Subcutaneous adipose tissue (tissue), 4 donors: ENCODE results near the gene DAP3. TPM values are rescaled to one million over a fixed set of nuclear protein-coding genes. Genes with fewer than 3 reads are reported as not detected.

Experiments
- CTCF ChIP-seq: fragments of 450-650 bp; IDR thresholded peaks from one replicate; pipeline ENCODE4 v1.5.1; 2016; ENCODE audit warnings: low read depth, mild to moderate bottlenecking, control low read depth, antibody characterized with exemption, moderate library complexity
- total RNA-seq, 4 donors: library from RNA; depleted of rRNA; stranded (reverse); fragments of >200 nt; gene quantifications; one replicate each; pipeline ENCODE4 v1.1.0, GENCODE V29; 2016

The DAP3 gene
- total RNA-seq, 4 donors from 2014 or later, result 105 to 180 (median 117) TPM

- no peak for TF ChIP-seq CTCF
Observed at GRCh38 chr1:155673003-155673402, 15.9 kb upstream of the DAP3 start.

- TF ChIP-seq CTCF, result no peak
Observed at GRCh38 chr1:155678027-155678426, 10.9 kb upstream of the DAP3 start.

- no peak for TF ChIP-seq CTCF
Observed at GRCh38 chr1:155680531-155680930, 8.4 kb upstream of the DAP3 start.

- no peak for TF ChIP-seq CTCF
Observed at GRCh38 chr1:155681776-155682175, 7.1 kb upstream of the DAP3 start.

- no peak for TF ChIP-seq CTCF
Observed at GRCh38 chr1:155688324-155689080, 389 bp upstream of the DAP3 start, which contains the start of gene YY1AP1. Gene YY1AP1 (minus strand): TSS chr1:155688774. CDS start chr1:155680436, 8,338 bp downstream.

GRCh38 chr1:155691992-155692528 is 3.2 kb downstream of the DAP3 start:
- no peak for TF ChIP-seq CTCF

- TF ChIP-seq CTCF, result no peak
Observed at GRCh38 chr1:155694167-155694566, 5.3 kb downstream of the DAP3 start.
